ENCODE data around the gene CTU2.
A peak's percentile ranks its signal among the peaks of the same experiment; 100 is the strongest.

Gene CTU2

GRCh38 chr16:88711750-88712340, 5.5 kb downstream of the CTU2 start:
- no peaks in the 10 kb centered on the region for H3K27me3 ChIP-seq (ENCODE audit: insufficient read depth, poor library complexity, severe bottlenecking)
- peaks cover 36% of the 10 kb centered on the region for H3K36me3 ChIP-seq (ENCODE audit: low read depth)
- no peaks in the 10 kb centered on the region for H3K4me1 ChIP-seq (ENCODE audit: insufficient read depth, poor library complexity, severe bottlenecking)
- no peak for DNase-seq (ENCODE audit: low spot score)
- TF ChIP-seq CTCF (IDR thresholded peaks at IDR 0.05; ENCODE audit: poor library complexity, severe bottlenecking), result no peak
- no peak overlapping the region for H3K27ac ChIP-seq (ENCODE audit: poor library complexity, severe bottlenecking)
- no peak overlapping the region for H3K4me3 ChIP-seq (ENCODE audit: severe bottlenecking)
- H3K9me3 ChIP-seq (ENCODE audit: severe bottlenecking), result no peaks in the 10 kb centered on the region
- ATAC-seq (ENCODE audit: low read depth), result no peak

- H3K36me3 ChIP-seq (ENCODE audit: low read depth), result peaks cover 43% of the 10 kb centered on the region
- H3K27ac ChIP-seq (ENCODE audit: poor library complexity, severe bottlenecking), result no peak overlapping the region
- ATAC-seq (ENCODE audit: low read depth) (no peak), DNase-seq (ENCODE audit: low spot score) (no peak)
- H3K27me3 ChIP-seq (ENCODE audit: insufficient read depth, poor library complexity, severe bottlenecking), result no peaks in the 10 kb centered on the region
- no peaks in the 10 kb centered on the region for H3K4me1 ChIP-seq (ENCODE audit: insufficient read depth, poor library complexity, severe bottlenecking)
- H3K4me3 ChIP-seq (ENCODE audit: severe bottlenecking), result no peak overlapping the region
- no peaks in the 10 kb centered on the region for H3K9me3 ChIP-seq (ENCODE audit: severe bottlenecking)
- TF ChIP-seq CTCF (IDR thresholded peaks at IDR 0.05; ENCODE audit: poor library complexity, severe bottlenecking), result no peak
Observed at GRCh38 chr16:88712362-88712979, 6.2 kb downstream of the CTU2 start.

DNA sequence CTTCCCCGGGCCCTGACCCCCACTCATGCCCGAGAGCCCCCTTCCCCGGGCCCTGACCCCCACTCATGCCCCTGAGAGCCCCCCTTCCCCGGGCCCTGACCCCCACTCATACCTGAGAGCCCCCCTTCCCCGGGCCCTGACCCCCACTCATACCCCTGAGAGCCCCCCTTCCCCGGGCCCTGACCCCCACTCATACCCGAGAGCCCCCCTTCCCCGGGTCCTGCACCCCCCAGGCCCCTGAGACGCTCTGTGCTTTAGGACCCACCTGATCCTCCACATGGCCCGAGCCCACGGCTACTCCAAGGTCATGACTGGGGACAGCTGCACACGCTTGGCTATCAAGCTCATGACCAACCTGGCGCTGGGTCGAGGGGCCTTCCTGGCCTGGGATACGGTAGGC, 6.8 kb downstream of the CTU2 start:
- H3K4me3 ChIP-seq (ENCODE audit: severe bottlenecking), result no peak overlapping the region
- H3K27ac ChIP-seq (ENCODE audit: poor library complexity, severe bottlenecking), result no peak overlapping the region
- H3K27me3 ChIP-seq (ENCODE audit: insufficient read depth, poor library complexity, severe bottlenecking), result no peaks in the 10 kb centered on the region
- no peaks in the 10 kb centered on the region for H3K9me3 ChIP-seq (ENCODE audit: severe bottlenecking)
- no peak for TF ChIP-seq CTCF (IDR thresholded peaks at IDR 0.05; ENCODE audit: poor library complexity, severe bottlenecking)
- ATAC-seq (ENCODE audit: low read depth), result no peak
- H3K4me1 ChIP-seq (ENCODE audit: insufficient read depth, poor library complexity, severe bottlenecking), result no peaks in the 10 kb centered on the region
- no peak for DNase-seq (ENCODE audit: low spot score)
- H3K36me3 ChIP-seq (ENCODE audit: low read depth), result peaks cover 49% of the 10 kb centered on the region

- ATAC-seq (ENCODE audit: low read depth), result peak; percentile 46
- no peak overlapping the region for H3K4me3 ChIP-seq (ENCODE audit: severe bottlenecking)
- TF ChIP-seq CTCF (IDR thresholded peaks at IDR 0.05; ENCODE audit: poor library complexity, severe bottlenecking), result no peak
- peaks cover 56% of the 10 kb centered on the region for H3K36me3 ChIP-seq (ENCODE audit: low read depth)
- DNase-seq (ENCODE audit: low spot score), result no peak
- H3K27me3 ChIP-seq (ENCODE audit: insufficient read depth, poor library complexity, severe bottlenecking), result no peaks in the 10 kb centered on the region
- H3K4me1 ChIP-seq (ENCODE audit: insufficient read depth, poor library complexity, severe bottlenecking), result no peaks in the 10 kb centered on the region
- H3K9me3 ChIP-seq (ENCODE audit: severe bottlenecking), result no peaks in the 10 kb centered on the region
- no peak overlapping the region for H3K27ac ChIP-seq (ENCODE audit: poor library complexity, severe bottlenecking)
Observed at GRCh38 chr16:88713568-88714419, 7.5 kb downstream of the CTU2 start.

All from RWPE2 (cell line).